Muscle of arm (tissue), 12 donors: ENCODE results near the gene DDX27. TPM values are rescaled to one million over a fixed set of nuclear protein-coding genes. Genes with fewer than 3 reads are reported as not detected.

Source experiments
- DNase-seq: peaks from one replicate; pipeline ENCODE4 v3.0.0-alpha.2; 2013
- polyA plus RNA-seq, 12 donors: library from polyadenylated mRNA; unstranded; fragments of 120-200 nt; gene quantifications; one replicate each; pipeline ENCODE4 v1.2.1, GENCODE V29; 2013; ENCODE audit not compliant: insufficient read length in 12 of 12

DDX27 gene
- polyA plus RNA-seq, 12 donors, result 23.6 to 44.0 (median 29.4) TPM; not detected in 1

DNA sequence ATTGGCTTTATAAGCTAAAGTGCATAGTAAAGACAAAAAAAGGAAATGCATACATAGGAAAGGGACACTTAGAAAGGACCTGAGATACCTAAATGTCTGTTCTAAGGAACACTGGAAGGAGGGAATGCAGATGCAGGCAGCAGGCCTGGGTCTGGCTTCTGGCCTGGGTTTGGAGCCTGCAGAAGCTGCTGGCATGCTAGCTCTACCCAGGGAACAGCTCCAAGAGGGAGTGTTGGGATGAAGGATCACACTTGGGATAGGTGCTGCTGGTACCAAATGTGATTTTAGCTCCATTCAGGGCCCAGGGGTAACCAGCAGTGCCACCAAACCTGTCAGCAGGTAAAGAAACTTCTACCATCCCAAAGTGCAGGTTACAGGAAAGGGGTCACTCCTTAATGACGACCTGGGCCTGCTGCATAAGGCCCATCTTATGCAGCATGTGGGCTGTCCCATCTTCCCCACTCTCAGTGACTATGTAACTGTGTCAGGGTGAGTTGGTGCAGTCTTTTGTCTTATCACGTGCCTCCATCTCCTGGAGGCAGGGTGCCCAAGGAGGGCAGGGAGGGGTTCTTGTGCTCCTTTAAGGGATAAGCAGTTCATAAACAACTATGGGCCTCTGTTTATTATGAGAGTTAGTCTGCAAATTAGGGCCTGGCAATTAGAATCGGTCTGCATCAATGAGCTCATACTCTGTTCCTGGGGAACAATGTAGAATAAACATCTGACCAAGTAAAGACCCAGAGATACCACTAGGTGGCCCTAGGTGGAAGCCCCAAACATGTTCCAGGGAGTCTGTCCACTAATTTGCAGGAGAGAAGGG, 26.9 kb downstream of the DDX27 start:
- peak; percentile 27 for DNase-seq

DNA sequence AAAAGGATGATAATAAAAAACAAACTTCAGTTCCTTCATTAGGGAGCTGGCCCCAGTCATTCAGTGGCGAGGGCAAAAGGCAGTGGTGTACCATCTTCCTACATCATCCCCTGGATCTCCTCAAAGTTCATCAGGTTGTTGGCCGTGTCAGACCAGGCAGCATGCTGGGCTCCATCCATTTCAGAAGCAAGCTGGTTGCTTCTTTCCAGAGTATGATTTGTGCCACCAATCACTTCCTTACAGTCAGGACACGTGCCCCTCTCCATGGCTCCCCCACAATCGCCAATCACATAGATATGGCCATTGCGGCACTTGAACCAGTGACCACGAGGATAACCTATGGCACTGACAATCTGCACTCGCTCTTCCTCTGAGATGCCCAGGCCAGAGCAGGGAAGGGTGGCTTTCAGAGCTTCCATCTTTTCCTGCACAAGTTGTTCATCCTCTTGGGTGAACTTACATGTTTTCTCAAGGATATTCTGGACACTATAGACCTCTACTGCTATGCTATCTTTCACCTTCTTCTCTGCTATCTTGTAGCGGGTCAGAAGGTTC, 28.0 kb downstream of the DDX27 start:
- no peak for DNase-seq

DNA sequence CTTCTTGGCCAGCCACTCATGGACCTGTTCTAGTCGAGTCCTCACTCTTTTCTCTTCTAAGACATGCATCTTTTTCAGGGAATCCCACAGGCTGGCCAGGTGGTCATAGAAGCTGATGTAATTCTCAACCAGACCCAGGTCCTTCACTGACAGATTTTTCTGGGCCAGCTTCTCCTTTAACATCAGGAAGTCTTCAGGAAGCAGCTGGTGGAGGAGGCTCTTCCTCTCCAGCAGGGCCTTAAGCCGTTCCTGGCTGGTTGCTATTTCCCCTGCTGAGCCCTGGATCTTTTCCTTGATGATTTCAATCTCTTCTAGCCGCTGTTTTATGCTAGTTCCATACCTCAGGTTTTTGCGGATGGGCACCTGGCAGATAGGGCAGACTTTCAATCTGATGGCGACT, 28.6 kb downstream of the DDX27 start:
- no peak for DNase-seq

DNA sequence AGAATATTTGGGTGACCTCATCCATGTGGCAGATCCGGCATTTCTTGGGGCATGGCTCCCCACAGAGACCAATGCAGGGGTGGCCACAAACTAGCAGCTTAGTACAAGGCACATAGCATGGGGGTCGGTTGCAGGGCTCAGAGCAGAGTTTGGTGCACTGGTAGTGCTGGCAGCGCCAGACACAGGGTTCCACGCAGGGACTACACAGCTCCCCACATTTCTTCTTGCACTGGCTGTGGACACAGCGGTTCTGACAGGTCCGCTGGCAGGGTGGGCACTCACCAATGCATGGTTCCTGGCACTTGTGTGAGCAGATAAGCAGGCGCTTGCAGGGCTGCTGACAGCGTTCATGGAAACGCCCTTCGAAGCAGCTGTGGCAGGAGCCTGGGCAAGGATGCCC, 29.1 kb downstream of the DDX27 start:
- DNase-seq, result no peak

DNA sequence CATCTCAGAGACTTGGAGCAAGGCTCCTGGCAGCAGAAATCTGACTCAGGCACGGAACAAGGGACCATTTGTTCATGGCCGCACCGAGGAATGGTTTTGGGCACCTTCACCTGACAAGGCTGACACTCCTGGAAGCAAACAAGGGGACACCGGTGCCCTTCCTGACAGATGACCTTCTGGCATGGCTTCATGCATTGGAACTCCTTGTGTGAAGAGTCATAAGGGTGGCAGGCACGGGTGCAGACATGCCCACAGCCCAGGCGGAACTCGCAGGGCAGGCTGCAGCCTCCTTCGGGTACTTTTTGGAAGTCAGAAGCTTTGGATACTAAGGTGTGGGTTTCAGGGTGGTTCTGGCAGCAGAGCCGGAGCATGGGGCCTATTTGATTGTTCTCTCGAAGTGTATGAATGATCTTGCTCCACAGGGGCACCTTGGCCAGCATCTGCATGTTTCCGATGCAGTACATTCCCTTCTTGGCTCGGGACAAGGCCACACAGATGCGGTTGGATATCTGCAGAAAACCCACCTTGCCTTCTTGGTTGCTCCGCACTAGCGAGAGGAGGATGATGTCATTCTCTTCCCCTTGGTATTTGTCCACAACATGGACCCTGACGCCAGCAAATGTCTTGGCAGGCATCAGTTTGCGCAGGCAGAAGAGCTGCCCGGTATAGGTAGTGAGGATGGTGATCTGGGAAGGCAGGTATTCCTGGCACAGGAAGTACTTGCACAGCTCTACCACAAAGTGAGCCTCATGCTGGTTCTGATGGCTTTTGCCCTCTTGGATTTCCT, 29.9 kb downstream of the DDX27 start:
- no peak for DNase-seq

DNA sequence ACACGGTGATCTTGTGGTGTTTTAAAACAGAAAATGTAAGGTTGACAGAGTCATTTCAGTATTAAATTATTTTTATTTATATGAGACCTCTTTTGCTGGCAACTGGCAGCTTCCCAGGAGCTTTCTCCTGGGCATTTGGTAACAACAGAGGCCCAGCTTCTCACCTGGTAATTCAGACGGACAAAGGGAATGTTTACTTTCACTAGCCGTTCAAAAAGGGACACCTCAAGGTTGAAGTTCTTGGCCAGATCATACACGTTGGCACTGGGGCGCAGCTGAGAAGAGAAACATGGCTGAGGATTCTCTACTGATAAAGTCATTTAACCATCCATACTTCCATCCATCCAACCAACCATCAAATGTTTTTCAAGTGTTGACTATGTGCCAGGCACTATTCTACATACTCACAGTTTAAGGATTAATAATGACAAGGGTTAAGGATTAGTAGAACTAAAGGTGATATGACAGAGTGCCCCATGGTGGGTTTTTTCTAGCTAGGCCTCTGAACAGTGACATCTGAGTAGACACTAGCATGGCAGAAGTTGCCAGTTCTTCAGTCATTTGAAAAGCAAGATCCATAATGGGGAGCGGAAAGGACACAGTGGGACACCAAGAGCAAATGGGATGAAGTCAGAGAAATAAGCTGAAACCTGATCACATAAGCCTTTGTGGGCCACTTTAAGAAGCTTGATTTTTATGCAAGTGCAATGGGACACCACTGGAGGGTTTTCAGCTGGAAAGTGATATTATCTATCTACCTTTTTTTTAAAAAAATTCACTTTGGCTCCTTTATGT, 33.5 kb downstream of the DDX27 start:
- no peak for DNase-seq

DNA sequence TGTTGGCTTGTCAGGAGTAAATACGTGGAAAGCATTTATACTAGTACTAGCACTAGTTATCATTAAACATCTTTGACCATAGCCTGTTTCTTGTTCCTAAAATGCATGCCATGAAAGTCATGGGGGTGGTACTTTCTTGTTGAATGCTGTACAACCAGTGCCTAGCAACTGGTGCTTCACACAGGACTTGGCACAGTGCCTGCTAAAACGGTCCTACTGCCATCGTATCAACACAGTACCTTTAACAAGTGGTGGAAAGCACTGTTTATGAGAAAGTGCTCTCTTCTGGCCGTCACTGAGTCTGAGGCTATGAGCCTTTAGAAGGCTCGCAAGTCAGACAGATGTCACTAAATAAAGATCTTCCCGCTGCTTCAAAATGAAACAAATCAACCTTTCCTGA, 37.0 kb downstream of the DDX27 start:
- DNase-seq, result no peak

DNA sequence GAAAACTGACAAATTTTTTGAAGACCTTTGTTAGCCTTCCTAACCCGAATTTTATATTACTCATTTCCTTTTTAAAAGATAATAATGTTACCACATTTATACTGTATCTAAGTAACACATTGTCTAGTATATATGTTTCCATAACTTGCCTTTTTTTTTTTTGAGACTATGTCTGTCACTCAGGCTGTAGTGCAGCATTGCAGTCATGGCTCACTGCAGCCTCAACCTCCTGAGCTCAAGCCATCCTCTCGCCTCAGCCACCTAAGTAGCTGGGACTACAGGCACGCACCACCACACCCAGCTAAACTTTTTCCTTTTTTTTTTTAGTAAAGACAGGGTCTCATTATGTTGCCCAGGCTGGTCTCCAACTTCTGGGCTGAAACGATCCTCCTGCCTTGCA, 40.1 kb downstream of the DDX27 start:
- no peak for DNase-seq

DNA sequence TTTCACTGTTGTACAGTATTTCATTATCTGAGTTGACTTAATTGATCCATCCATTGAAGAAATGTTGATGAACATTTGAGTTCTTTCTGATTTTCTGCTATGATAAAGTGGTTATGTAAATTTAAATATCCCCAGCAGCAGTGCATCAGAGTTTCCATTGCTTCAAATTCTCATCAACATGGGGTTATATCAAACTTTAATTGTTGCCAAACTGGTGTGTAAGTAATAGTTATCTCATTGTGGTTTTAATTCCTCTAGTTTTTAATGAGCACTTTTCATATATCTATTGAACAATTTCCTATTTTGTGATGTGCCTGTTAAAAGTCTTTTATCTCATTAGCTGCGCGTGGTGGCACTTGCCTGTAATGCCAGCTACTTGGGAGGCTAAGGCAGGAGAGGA, 40.6 kb downstream of the DDX27 start:
- no peak for DNase-seq

DNA sequence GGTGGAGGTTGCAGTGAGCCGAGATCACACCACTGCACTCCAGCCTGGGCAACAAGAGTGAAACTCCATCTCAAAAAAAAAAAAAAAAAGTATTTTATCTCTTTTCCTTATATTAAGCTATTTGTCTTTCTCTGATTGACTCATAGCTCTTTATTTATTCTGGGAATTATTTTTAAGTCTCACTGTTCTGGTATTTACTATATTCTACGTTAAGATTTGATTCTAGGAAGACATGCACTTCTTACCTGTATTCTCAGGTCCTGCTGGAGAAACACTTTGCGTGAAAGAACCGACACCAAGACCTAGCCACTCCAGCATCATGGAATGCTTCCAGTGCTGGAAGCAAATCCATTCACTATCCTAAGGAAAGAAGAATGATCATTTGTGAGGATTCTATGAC, 41.0 kb downstream of the DDX27 start:
- no peak for DNase-seq

DNA sequence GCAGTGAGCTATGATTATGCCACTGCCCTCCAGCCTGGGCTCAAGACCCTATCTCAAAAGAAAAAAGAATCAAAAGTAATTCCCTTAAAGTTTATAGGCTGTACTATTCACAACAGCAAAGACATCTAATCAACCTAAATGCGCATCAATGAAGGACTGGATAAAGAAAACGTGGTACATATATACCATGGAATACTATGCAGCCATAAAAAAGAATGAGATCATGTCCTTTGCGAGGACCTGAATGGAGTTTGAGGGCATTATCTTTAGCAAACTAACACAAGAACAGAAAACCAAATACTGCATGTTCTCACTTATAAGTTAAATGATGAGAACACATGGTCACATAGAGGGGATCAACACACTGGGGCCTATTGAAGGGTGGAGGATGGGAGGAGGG, 42.0 kb downstream of the DDX27 start:
- DNase-seq, result no peak

DNA sequence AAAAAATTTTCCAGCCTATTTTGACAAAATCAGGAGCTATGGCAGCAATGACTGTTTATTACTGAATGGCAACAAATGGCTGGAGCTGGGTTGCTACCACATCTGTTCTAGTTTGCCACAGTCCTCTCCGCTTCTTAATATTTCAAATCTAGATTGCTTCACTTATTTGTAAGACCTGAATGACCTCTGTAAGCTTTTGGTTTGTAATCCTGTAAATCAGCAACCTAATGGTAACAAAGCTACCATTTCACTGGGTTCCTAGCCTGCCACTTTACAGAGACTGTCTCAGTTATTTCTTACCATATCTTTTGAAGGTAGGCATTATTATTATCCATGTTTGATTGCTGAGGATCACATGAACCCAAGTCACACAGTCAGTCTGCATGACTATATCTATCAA, 43.2 kb downstream of the DDX27 start:
- DNase-seq, result no peak

DNA sequence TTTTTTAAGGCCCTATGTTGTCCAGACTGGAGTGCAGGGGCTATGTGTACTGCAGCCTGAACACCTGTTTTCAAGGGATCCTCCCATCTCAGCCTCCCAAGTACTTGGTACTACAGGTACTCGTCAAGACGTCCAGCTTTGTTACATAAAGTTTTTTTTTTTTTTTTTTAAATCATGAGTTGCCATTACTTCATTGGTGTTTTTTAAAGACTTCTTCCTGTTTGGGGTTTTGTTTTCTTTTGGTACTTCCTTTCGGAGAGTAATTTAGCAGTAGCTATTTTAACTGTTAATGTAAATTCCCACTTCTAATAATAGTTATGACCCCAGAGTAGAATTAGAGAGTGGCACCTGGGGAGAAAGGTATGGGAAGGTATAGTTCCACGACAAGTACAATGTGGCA, 48.1 kb downstream of the DDX27 start:
- DNase-seq, result no peak

DNA sequence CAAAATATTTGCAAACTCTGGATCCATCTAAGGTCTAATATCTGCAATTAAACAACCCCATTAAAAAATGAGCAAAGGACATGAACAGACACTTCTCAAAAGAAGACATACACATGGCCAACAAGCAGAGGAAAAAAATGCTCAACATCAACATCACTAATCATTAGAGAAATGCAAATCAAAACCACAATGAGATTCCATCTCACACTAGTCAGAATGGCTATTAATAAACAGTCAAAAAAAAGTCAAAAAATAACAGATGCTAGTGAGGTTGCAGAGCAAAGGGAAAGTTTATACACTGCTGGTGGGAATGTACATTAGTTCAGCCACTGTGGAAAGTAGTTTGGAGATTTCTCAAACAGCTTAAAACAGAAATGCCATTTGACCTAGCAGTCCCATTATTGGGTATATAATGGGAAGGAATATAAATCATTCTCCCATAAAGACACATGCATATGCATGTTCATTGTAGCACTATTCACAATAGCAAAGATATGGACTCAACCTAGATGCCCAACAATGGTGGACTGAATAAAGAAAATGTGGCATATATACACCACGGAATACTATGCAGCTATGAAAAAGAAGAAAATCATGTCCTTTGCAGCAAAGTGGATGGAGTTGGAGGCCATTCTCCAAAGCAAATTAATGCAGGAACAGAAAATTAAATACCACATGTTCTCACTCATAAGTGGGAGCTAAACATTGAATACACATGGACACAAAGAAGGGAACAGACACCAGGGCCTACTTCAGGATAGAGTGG, 49.6 kb downstream of the DDX27 start:
- no peak for DNase-seq

DNA sequence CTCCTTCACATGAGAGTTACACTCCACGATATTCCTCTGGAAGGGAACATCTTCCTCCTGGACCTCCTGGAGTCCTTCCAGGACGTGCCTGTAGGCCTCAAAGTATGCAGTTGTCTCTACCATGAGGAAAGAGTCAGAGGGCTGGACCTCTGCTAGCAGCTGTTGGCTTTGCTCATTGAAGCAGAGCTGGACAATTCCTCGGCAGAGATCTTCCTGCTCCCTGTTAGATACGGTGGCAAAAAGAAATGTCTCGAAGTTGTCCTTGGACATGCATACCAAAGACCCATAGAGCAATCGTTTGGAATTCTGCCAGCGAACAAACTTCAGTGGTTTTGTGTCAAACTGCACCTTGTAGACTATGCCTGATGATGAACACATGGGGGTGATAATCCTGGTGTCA, 51.0 kb downstream of the DDX27 start:
- no peak for DNase-seq

DNA sequence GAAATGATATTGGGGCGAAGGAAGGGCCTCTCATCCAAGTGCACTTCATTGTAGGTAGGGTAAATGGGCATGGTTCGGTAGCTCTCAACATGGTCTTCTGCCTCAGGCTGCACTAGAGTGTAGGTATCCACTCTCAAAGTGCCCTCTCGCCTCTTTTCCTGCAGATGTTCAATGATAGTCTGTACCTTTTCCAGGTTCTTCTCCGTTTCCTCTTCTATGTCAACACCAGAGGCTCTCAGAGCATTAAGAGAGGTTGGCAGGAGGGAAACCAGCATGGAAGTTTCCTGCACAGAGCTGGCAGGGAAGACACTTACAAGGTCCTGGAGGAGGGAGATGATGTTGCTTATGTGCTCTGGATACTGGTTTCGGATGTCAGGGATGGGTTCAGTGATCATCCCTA, 51.5 kb downstream of the DDX27 start:
- DNase-seq, result no peak

DNA sequence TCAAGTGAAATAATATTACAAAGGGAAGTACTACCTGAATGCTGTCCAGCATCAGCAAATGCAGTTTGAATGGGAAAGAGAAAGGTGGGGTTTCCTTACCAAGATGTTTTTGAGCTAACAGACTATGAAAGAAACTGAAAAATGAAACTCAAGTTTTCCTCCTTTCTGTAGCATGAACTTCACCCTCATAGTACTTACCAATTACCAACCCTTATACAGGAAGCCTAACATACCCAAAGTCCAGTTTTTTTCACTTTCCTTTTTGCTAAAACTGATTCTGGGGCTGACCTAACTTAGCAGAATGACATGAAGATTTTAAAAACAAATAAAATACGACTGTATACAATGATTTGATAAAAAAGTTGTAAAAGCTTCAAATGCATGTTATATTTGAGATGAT, 53.4 kb downstream of the DDX27 start:
- no peak for DNase-seq

DNA sequence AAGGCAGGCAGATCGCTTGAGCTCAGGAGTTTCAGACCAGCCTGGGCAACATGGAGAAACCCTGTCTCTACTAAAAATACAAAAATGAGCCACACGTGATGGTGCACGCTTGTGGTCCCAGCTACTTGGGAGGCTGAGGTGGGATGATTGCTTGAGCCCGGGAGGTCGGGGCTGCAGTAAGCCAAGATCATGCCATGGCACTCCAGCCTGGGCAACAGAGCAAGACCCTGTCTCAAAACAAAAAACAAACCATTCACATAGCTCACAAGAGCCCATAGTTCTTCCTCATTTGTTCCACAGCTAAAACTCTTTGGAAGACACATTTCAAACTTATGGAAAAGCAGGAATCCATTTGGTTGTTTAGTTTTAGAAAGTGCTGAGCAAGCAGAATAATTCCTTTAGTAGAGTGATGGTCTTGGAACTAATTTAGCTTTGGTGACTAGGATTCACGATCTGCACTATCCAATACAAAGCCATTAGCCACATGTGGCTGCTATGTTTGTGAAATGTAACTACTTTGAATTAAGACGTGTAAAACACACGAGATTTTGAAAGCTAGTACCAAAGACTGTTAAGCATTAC, 54.6 kb downstream of the DDX27 start:
- DNase-seq, result no peak

DNA sequence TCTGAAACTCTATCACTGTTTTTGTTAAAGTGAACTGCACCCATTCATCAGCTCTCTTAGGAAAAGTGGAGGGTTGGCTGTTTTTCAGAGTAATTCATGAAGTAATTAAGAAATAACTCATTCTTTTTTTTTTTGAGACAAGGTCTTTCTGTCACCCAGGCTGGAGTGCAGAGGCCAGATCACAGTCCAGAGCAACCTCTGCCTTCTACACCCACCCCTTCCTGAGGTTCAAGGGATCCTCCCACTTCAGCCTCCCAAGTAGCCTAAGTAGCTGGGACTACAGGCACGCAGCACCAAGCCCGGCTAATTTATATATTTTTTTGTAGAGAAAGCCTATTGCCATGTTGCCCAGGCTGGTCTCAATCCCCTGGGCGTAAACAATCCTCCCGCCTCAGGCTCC, 56.0 kb downstream of the DDX27 start:
- no peak for DNase-seq

DNA sequence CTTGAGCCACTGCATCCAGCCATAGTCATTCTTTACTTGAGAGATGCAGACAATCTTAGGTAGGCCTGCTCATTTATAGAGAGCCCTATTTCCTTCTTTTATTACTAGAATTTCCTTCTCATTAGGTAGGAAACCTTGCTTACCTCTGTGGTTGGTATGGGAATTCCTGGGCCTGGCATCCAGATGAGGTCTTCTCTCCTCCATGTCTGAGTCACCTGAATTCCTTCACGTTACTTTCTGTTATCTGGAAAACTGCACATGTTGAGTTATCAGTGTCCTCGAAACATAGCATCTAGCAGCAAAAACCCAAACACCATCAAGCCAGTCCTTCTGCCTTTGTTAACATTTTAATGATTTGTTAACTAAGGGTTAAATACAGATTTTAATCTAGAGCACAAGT, 56.4 kb downstream of the DDX27 start:
- DNase-seq, result no peak
